ENCODE results near the gene ZBP1. TPM values are rescaled to one million over a fixed set of nuclear protein-coding genes. Genes with fewer than 3 reads are reported as not detected.

Gene ZBP1
- not detected in 2 replicates for total RNA-seq (2014; rRNA removed; shearing (Covaris generic))

GRCh38 chr20:57620274-57620990, at the start of gene ZBP1:
Gene ZBP1 (minus strand): TSS chr20:57620426. CDS start chr20:57620295, 131 bp downstream.
- DNase-seq (ENCODE audit: low spot score), result no peak

- no peak for DNase-seq (ENCODE audit: low spot score)
Observed at GRCh38 chr20:57669632-57670031, 49.4 kb upstream of the ZBP1 start.

- no peak for DNase-seq (ENCODE audit: low spot score)
Observed at GRCh38 chr20:57667924-57668782, 47.9 kb upstream of the ZBP1 start.

GRCh38 chr20:57667388-57667787, 47.2 kb upstream of the ZBP1 start:
- no peak for DNase-seq (ENCODE audit: low spot score)

- DNase-seq (ENCODE audit: low spot score), result no peak
Observed at GRCh38 chr20:57666834-57667157, 46.6 kb upstream of the ZBP1 start.

GRCh38 chr20:57666106-57666833, 46.0 kb upstream of the ZBP1 start:
- DNase-seq (ENCODE audit: low spot score), result no peak

GRCh38 chr20:57665589-57665971, 45.4 kb upstream of the ZBP1 start:
- no peak for DNase-seq (ENCODE audit: low spot score)

- DNase-seq (ENCODE audit: low spot score), result no peak
Observed at GRCh38 chr20:57664924-57665588, 44.8 kb upstream of the ZBP1 start.

- DNase-seq (ENCODE audit: low spot score), result no peak
Observed at GRCh38 chr20:57664476-57664875, 44.2 kb upstream of the ZBP1 start.

GRCh38 chr20:57663681-57664451, 43.6 kb upstream of the ZBP1 start:
- DNase-seq (ENCODE audit: low spot score), result no peak

GRCh38 chr20:57663241-57663640, 43.0 kb upstream of the ZBP1 start:
- no peak for DNase-seq (ENCODE audit: low spot score)

- no peak for DNase-seq (ENCODE audit: low spot score)
Observed at GRCh38 chr20:57662456-57663240, 42.4 kb upstream of the ZBP1 start.

- no peak for DNase-seq (ENCODE audit: low spot score)
Observed at GRCh38 chr20:57661746-57662455, 41.7 kb upstream of the ZBP1 start.

GRCh38 chr20:57660922-57661745, 40.9 kb upstream of the ZBP1 start:
- no peak for DNase-seq (ENCODE audit: low spot score)

GRCh38 chr20:57660181-57660921, 40.1 kb upstream of the ZBP1 start:
- no peak for DNase-seq (ENCODE audit: low spot score)

- no peak for DNase-seq (ENCODE audit: low spot score)
Observed at GRCh38 chr20:57659517-57660180, 39.4 kb upstream of the ZBP1 start.

GRCh38 chr20:57658833-57659516, 38.7 kb upstream of the ZBP1 start:
- DNase-seq (ENCODE audit: low spot score), result no peak
